COLO829 (cell line): Measurements from ENCODE around the gene NET1.
"Not testable (repeated sequence)": the region's sequence is repeated elsewhere in the genome, so short reads cannot be mapped to it uniquely, and the experiment has no call there.

Experiments used
- DNase-seq: peaks from one replicate; pipeline ENCODE4 v3.0.0; 2012; ENCODE audit warnings: low spot score

The NET1 gene, protein sequence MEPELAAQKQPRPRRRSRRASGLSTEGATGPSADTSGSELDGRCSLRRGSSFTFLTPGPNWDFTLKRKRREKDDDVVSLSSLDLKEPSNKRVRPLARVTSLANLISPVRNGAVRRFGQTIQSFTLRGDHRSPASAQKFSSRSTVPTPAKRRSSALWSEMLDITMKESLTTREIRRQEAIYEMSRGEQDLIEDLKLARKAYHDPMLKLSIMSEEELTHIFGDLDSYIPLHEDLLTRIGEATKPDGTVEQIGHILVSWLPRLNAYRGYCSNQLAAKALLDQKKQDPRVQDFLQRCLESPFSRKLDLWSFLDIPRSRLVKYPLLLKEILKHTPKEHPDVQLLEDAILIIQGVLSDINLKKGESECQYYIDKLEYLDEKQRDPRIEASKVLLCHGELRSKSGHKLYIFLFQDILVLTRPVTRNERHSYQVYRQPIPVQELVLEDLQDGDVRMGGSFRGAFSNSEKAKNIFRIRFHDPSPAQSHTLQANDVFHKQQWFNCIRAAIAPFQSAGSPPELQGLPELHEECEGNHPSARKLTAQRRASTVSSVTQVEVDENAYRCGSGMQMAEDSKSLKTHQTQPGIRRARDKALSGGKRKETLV

DNA sequence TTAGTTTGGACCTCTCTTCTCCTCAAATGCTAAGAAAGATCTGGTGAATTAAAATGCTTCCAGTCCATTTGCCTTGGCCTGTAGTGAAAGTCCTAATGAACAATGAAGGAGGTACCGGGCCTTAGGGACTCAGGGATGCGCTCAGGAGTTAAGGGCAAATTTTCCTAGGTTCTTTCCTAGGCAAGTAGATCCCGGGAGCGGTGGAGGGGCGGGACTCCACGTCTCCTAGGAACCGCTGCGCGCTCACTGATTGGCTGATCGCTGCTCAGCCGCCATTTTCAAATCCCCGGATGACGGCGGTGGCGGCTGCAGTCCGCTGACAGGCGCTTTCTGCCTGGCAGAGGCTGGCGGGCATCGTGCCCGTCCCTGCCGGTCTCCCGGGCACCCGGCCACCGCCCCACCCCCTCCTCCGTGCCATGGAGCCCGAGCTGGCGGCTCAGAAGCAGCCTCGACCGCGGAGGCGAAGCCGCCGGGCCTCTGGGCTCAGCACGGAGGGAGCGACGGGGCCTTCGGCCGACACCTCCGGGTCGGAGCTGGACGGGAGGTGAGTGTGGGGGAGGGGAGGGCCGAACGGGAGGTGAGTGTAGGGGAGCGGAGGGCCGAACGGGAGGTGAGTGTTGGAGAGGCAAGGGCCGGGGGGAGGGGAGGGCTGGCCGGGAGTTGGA is at the start of gene NET1:
Gene NET1, plus strand, starts transcription at position 281 of the 665 bp plus-strand sequence. Its CDS starts 136 bp downstream, at position 417.
- peak; percentile 95 for DNase-seq

DNA sequence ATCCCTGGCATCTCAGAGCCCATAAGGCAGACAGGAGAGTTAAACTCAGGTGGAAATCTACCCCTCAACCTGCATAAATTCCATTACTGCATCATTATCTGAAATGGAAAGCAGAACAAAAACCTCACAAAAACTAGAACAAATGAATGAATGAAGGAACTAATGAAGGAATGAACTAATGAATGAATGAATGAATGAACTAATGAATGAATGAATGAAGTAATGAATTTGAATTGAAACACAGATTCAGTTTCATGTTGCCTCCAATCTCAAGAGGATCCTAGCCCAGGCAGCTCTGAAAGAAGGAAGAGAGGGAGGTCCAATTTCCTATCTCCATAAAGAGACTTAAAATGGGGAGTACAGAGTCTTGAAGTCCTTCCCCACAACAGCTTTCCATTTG is 49.5 kb upstream of the NET1 start:
- no peak for DNase-seq

- DNase-seq, result no peak
Measured at GRCh38 chr10:5364374-5364773, 48.0 kb upstream of the NET1 start.

GRCh38 chr10:5364890-5365338 is 47.4 kb upstream of the NET1 start, which contains the start of gene UCN3:
Gene UCN3 (plus strand): TSS chr10:5364966. CDS start chr10:5373721, 8,755 bp downstream.
- DNase-seq, result no peak

GRCh38 chr10:5365928-5366327 is 46.4 kb upstream of the NET1 start:
- DNase-seq, result no peak

- no peak for DNase-seq
Measured at GRCh38 chr10:5369362-5370158, 42.8 kb upstream of the NET1 start.

DNA sequence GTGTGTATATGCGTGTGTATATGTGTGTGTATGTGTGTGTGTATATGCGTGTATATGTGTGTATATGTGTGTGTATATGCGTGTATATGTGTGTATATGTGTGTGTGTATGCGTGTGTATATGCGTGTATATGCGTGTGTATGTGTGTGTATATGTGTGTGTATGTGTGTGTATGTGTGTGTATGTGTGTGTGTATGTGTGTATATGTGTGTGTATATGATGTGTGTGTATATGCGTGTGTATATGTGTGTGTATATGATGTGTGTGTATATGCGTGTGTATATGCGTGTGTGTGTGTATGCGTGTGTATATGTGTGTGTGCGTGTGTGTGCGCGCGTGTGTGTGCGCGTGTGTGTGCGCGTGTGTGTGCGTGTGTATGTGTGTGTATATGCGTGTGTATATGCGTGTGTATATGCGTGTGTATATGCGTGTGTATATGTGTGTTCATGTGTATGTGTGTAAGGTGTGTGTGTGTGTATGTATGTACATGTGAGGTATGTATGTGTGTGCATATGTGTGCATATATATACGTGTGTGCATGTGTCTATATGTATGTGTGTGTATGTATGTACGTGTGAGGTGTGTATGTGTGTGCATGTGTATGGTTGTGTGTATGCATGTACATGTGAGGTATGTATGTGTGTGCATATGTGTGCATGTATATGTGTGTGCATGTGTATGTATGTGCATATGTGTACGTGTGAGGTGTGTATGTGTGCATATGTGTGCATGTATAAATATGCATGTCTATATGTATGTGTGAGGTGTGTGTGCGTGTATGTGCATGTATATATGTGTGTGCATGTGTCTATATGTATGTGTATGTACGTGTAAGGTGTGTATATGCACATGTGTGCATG is 41.6 kb upstream of the NET1 start:
- DNase-seq, result no peak

DNA sequence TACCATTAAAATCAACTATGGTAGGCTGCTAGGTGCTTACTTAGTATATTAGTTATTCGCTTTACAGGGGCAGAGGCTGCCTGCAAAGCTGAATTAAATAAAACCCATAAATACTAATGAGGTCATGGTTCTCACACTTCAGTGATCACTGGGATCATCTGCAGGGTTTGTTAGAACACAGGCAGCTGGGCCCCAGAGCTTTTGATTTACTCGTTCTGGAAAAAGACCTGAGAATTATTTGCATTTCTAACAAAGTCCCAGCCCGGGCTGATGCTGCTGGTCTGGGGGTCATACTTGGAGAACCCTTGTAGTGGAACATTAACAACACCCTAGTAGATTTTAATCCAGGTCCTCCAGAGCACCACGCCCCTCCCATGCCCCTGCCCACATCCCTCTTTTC is 39.0 kb upstream of the NET1 start:
- no peak for DNase-seq

DNA sequence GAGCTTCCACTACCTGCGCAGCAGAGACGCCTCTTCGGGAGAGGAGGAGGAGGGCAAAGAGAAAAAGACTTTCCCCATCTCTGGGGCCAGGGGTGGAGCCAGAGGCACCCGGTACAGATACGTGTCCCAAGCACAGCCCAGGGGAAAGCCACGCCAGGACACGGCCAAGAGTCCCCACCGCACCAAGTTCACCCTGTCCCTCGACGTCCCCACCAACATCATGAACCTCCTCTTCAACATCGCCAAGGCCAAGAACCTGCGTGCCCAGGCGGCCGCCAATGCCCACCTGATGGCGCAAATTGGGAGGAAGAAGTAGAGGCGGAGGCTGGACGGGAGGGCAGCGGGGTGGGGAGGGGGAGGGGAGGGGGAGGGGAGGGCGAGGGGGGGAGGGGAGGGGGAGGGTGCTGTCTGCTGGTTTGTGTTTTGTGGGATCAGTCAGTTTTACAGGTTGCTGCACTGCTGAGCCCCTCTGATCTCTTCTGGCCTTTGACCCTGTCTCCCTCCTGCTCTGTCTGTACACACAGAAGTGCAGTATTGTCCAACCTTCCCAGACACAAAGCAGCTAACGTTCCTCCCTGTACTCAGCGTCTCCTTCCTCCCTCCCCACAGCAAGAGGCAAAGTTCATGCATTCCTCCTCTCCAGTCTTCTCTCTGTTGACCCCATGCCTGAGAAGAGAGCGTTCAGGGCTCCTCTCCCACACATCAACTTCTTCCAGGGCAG is 38.3 kb upstream of the NET1 start:
- no peak for DNase-seq

DNA sequence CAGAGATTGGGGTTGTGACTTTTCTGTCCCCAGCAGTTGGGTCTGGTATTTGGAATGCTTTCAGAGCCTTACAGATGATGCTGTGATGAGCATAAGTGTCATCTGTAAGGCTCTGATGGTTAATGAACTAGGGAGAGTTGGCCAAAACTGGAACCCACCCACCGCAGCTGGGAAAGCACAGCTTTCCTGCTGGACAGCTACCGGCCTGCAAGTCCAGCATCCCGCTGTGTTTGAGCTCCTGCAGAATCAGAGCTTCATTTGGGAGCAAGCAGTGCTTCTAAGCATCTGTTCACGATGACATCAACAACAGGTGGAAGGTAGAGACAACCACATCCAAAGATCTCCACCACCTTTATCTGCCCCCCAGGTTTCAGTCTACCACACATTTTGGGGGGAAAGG is 35.9 kb upstream of the NET1 start:
- DNase-seq, result no peak

DNA sequence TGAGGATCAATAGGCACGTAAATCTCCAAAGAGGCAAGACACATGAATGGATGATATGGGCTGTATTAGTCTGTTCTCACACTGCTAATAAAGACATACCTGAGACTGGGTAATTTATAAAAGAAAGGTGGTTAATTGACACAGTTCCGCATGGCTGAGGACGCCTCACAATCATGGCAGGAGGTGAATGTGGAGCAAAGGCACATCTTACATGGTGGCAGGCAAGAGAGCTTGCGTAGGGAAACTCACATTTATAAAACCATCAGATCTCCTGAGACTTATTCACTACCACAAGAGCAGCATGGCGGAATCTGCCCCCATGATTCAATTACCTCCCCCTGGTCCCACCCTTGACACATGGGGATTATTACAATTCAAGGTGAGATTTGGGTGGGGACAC is 33.2 kb upstream of the NET1 start:
- DNase-seq, result not testable (repeated sequence)

- not testable (repeated sequence) for DNase-seq
Measured at GRCh38 chr10:5380395-5380794, 32.0 kb upstream of the NET1 start.

DNA sequence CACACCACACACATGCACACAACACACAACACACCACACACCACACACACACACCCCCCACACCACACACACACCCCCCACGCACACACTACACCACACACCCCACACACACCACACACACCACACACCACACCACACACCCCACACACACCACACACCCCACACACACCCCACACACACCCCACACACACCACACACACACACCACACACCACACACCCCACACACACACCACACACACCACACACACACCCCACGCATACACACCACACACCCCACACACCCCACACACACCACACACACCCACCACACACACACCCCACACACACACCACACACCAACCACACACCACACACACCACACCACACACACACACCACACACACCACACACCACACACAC is 31.2 kb upstream of the NET1 start:
- DNase-seq, result no peak

- DNase-seq, result no peak
Measured at GRCh38 chr10:5385224-5385623, 27.1 kb upstream of the NET1 start.

DNA sequence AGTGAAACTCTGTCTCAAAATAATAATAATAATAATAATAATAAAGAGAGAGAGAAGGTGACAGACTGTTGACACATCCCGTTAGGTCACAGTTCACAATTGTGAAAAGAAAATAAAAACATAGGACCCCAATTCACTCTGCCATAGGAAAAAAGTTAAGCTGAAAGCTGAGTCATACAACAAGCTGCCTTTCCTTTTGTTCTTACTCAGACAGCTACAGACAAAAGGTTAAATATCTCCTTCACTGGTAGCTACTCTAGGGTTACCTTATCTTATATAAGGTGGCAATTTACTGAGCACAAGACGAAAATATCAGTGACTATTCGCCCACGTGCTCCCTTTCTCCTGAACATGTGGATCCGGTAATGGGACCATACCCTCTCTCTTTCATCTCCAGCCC is 25.2 kb upstream of the NET1 start:
- no peak for DNase-seq

DNA sequence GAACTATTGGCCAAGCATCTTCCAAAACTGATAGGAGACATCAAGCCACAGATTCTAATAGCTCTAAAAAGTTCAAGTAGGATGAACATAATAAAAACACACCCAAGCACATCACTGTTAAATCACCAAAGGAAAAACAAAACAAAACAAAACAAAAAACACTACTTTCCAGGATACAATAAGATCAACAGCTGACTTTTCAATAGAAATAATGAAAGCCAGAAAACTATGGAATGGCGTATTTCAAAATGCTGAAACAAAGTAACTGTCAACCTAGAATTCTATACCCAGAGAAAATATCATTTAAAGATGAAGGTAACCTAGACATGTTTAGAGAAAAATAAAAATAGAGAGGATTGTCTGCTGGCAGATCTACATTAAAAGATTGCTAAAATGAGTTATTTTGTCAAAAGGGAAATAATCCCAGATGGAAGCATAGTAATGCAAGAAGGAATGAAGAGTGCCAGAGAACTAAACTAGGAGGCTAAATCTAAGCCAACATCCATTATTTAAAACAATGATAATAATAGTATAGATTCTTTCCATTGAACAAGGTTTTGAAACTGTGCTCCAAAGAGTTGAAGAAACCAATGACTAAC is 21.7 kb upstream of the NET1 start:
- DNase-seq, result no peak

DNA sequence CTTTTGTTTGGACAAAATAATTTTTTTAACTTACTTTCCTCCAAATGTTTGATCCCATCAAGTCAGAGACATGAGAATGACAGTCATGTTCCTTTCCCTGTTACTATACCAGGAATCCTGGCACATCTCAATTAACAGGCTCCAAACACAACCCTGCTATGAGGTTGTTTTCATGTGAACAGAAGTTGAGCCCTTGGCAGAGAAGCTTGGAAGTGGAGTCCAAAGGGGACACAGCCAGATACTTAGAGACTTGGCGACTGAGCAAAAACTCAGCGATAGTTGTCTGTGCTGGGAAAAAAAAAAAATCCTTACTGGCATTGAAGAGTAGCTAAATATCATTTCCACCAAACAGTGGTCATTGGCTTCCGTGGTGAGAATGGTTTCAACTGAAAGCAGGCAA is 20.6 kb upstream of the NET1 start:
- DNase-seq, result no peak

- DNase-seq, result no peak
Measured at GRCh38 chr10:5393529-5393928, 18.8 kb upstream of the NET1 start.

- no peak for DNase-seq
Measured at GRCh38 chr10:5395168-5395567, 17.2 kb upstream of the NET1 start.
